Activated naive CD8-positive, alpha-beta T cell treated with anti-CD3 and anti-CD28 coated beads, Interleukin-2, amount 50 U/mL, for 16 hours (primary cell): ENCODE results near the gene FRG2.
"Not testable (repeated sequence)": the region's sequence is repeated elsewhere in the genome, so short reads cannot be mapped to it uniquely, and the experiment has no call there.

ENCODE experiments used
- DNase-seq: peaks from one replicate; pipeline ENCODE4 v3.0.0-alpha.2; 2020; ENCODE audit warnings: low read depth, low spot score

Gene FRG2

GRCh38 chr4:190027156-190027555 lies at the start of gene FRG2:
TSS of gene FRG2 (minus strand) at chr4:190027256. CDS start at chr4:190027204, 52 bp downstream.
- not testable (repeated sequence) for DNase-seq

GRCh38 chr4:190068351-190068750 lies 41.3 kb upstream of the FRG2 start:
- DNase-seq: not testable (repeated sequence)

GRCh38 chr4:190064805-190065204 lies 37.7 kb upstream of the FRG2 start:
- not testable (repeated sequence) for DNase-seq

- DNase-seq: not testable (repeated sequence)
These were observed 37.3 kb upstream of the FRG2 start, which contains the start of gene DBET for GRCh38 chr4:190064342-190064741. TSS of gene DBET (plus strand) at chr4:190064502.

GRCh38 chr4:190058997-190059396 lies 31.9 kb upstream of the FRG2 start:
- not testable (repeated sequence) for DNase-seq

- DNase-seq: not testable (repeated sequence)
These were observed 22.6 kb upstream of the FRG2 start for GRCh38 chr4:190049378-190050239.

- DNase-seq: not testable (repeated sequence)
These were observed 20.6 kb upstream of the FRG2 start for GRCh38 chr4:190047627-190048026.

- DNase-seq: not testable (repeated sequence)
These were observed 13.8 kb upstream of the FRG2 start for GRCh38 chr4:190040873-190041272.

GRCh38 chr4:190037704-190038388 lies 10.8 kb upstream of the FRG2 start:
- not testable (repeated sequence) for DNase-seq

- not testable (repeated sequence) for DNase-seq
These were observed 4.2 kb upstream of the FRG2 start for GRCh38 chr4:190031264-190031663.

GRCh38 chr4:190022614-190023281 lies 4.3 kb downstream of the FRG2 start:
- DNase-seq: not testable (repeated sequence)

GRCh38 chr4:190021973-190022372 lies 5.1 kb downstream of the FRG2 start:
- not testable (repeated sequence) for DNase-seq

- no peak for DNase-seq
These were observed 6.0 kb downstream of the FRG2 start for GRCh38 chr4:190020790-190021717.

- DNase-seq: not testable (repeated sequence)
These were observed 7.1 kb downstream of the FRG2 start for GRCh38 chr4:190019859-190020463.

GRCh38 chr4:190019023-190019858 lies 7.8 kb downstream of the FRG2 start:
- DNase-seq: no peak

GRCh38 chr4:190018201-190018920 lies 8.7 kb downstream of the FRG2 start:
- no peak for DNase-seq

- DNase-seq: no peak
These were observed 9.5 kb downstream of the FRG2 start for GRCh38 chr4:190017357-190018200.
